ENCODE measurements around the gene SLU7. TPM values are rescaled to one million over a fixed set of nuclear protein-coding genes. Genes with fewer than 3 reads are reported as not detected.

The SLU7 gene
- total RNA-seq (2012; rRNA removed) (34.2 and 49.7 TPM in 2 replicates), polyA plus RNA-seq (2012; rRNA removed) (12.6 and 15.9 TPM in 2 replicates), Bru-seq, nascent RNA (percentile 73 among the genes with signal in this experiment), BruChase-seq, experiment 1, labeled RNA remaining after a 6-hour chase (percentile 77 among the genes with signal in this experiment), BruChase-seq, experiment 2, labeled RNA remaining after a 2-hour chase (percentile 78 among the genes with signal in this experiment)
- 3.2 TPM in 2 replicates for polyA plus RNA-seq (2012; cell fraction: cytosol; rRNA removed)
- polyA plus RNA-seq (2012; cell fraction: nucleus; rRNA removed; ENCODE audit: low replicate concordance), result 1.8 and 20.1 TPM in 2 replicates
- long read RNA-seq, partial matches to known transcripts, result 17 of 20 reads
- long read RNA-seq, other reads (novel, unspliced or antisense), result 1 of 20 reads

DNA sequence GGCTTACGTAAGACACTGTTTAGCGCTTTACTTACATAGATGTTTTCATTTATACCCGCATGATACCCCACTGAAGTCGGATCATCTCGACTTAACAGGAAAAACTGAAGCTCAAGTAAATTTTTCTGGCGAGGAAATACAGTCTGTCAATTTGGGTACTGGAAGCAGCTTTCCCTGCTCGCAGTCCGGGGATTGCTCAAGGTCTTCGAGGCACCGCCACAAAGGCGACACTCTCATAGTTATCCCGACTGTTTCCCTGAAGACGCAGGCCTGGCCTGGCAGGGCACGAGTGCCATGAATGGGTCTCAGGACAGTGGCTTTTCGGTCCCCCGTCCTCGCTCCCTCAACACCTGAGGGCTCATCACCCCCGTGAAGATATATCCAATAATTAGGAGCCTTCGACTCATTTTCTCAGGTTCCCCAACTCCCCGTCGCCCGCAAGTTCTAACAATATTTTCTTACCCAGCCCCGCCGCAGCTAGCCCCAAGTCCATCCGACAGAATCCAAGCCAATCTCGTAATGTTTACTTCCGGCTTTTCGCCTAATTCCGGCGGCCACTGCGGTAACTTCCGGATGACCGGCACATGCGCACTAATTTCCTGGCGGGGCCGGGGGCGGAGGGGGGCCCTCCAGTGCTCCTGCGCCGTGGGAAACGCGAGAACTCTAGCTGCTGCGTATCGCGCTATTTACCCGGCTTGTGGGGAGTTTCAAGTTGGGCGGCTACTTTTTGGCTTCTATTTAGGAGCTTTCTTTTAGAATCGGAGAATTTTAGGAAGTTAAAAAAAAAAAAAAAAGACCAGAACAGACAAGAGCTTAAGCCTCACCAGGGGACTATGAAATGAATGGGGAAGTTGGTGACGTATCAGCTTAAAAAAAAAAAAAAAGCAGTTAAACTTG lies at the start of gene SLU7:
Gene SLU7 (minus strand): TSS at position 521 of the 897 bp plus-strand sequence. CDS start 3,787 bp downstream, outside the sequence.
- intact Hi-C loops (cut with micrococcal nuclease) (no loop called here), in situ Hi-C loops (cut with MboI; ENCODE audit: low sequenced_read_pairs) (no loop called here), dilution Hi-C loops (cut with HindIII; ENCODE audit: low sequenced_read_pairs, unreplicated experiment) (no loop called here)
- Histone ChIP-seq H3K23ac (ENCODE audit: low read depth, low read length) (peak within 1 kb of the TSS; percentile 84), H3K27me3 (ENCODE audit: control insufficient read depth, insufficient read depth, low read length) (no peaks in the 10 kb centered on the region), H2BK5ac (ENCODE audit: low read depth, low read length, poor library complexity, severe bottlenecking) (peak within 1 kb of the TSS; percentile 83), H3K4me1 (ENCODE audit: control insufficient read depth, insufficient read depth, low read length) (peaks cover 7% of the 10 kb centered on the region), H4K91ac (ENCODE audit: insufficient read depth, low read depth, low read length) (peak within 1 kb of the TSS; percentile 46), H2AFZ (replicated peaks; ENCODE audit: low read length, poor library complexity) (peak within 1 kb of the TSS; percentile 82), H2AK9ac (replicated peaks; ENCODE audit: low read depth, low read length, poor library complexity) (peak within 1 kb of the TSS; percentile 77), H4K20me1 (ENCODE audit: insufficient read depth, low read length) (no peaks in the 10 kb centered on the region), H3K9me3 (ENCODE audit: control insufficient read depth, insufficient read depth, low read length) (no peaks in the 10 kb centered on the region), H2BK20ac (ENCODE audit: low read depth, low read length) (no peak within 1 kb of the TSS), H3K4me3 (ENCODE audit: insufficient read depth, low read depth, low read length) (peak within 1 kb of the TSS; percentile 87), H3K4me2 (ENCODE audit: low read depth, low read length) (peak within 1 kb of the TSS; percentile 89), H2BK120ac (ENCODE audit: low read depth, low read length) (peak within 1 kb of the TSS; percentile 55; the same call in 1 of the 2 replicates), H3K4ac (ENCODE audit: low read depth, low read length) (peak within 1 kb of the TSS; percentile 71), H3K14ac (replicated peaks; ENCODE audit: low read depth, low read length) (peak within 1 kb of the TSS; percentile 91), H3K79me1 (ENCODE audit: low read depth in 1 of 2, low read length in 2 of 2) (peaks cover 16 to 37% of the 10 kb centered on the region in 2 experiments), H2AK5ac (ENCODE audit: low read depth, low read length) (peak within 1 kb of the TSS; percentile 60), H3K9ac (ENCODE audit: low read depth, low read length) (peak within 1 kb of the TSS; percentile 93), H4K5ac (ENCODE audit: low read depth, low read length) (peak within 1 kb of the TSS; percentile 79), H3K9me1 (ENCODE audit: insufficient read depth, low read length) (peaks cover 6% of the 10 kb centered on the region; the same call in 1 of the 2 replicates), H3K56ac (ENCODE audit: extremely low read depth, insufficient read depth, low read length) (peak within 1 kb of the TSS; percentile 70), H3K27ac (ENCODE audit: insufficient read depth, low read length) (peak within 1 kb of the TSS; percentile 73), H3K36me3 (ENCODE audit: control insufficient read depth, insufficient read depth, low read length) (peaks cover 3% of the 10 kb centered on the region), H3K18ac (ENCODE audit: low read depth, low read length) (peak within 1 kb of the TSS; percentile 39), H2BK15ac (ENCODE audit: low read depth, low read length) (0 out of 3 replicates have a peak within 1 kb of the TSS, but pooled peaks have one; percentile 2), H4K8ac (ENCODE audit: low read depth in 2 of 2, low read length in 2 of 2) (peak within 1 kb of the TSS; percentile 77 to 96)
- WGBS, 2 experiments (ENCODE audit: extremely low coverage in 2 of 2, insufficient read length in 1 of 2), result 1% methylated on average over 25 of the region's 48 CpGs; no CpG with 5 or more reads in 1 of the 2 experiments
- ChIA-PET POLR2A (ENCODE audit: unreplicated experiment) (interaction anchor here (0.6 to 0.7 kb wide), 4 partner anchors 315 to 1408 kb away, joined by 4 to 9 read pairs (median 6); no protein-coding TSS in a partner anchor), CTCF (interaction anchor here (0.6 to 1.2 kb wide), 3 partner anchors 12 to 1130 kb away, joined by 3 to 6 read pairs (median 4); no protein-coding TSS in a partner anchor)
- ATAC-seq (ENCODE audit: low read depth) (peak; percentile 77), DNase-seq (peak; percentile 95)
- TSS peak; percentile 77 for BruUV-seq (replicated peaks)
- TF ChIP-seq, protein P1, sequence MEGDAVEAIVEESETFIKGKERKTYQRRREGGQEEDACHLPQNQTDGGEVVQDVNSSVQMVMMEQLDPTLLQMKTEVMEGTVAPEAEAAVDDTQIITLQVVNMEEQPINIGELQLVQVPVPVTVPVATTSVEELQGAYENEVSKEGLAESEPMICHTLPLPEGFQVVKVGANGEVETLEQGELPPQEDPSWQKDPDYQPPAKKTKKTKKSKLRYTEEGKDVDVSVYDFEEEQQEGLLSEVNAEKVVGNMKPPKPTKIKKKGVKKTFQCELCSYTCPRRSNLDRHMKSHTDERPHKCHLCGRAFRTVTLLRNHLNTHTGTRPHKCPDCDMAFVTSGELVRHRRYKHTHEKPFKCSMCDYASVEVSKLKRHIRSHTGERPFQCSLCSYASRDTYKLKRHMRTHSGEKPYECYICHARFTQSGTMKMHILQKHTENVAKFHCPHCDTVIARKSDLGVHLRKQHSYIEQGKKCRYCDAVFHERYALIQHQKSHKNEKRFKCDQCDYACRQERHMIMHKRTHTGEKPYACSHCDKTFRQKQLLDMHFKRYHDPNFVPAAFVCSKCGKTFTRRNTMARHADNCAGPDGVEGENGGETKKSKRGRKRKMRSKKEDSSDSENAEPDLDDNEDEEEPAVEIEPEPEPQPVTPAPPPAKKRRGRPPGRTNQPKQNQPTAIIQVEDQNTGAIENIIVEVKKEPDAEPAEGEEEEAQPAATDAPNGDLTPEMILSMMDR (conservative IDR thresholded peaks at IDR 0.05; ENCODE audit: low read depth, low read length), result no peak
- TF ChIP-seq POLR2A (IDR thresholded peaks at IDR 0.05; ENCODE audit: low read depth, low read length) (peak; percentile 93), FOS (IDR thresholded peaks at IDR 0.05; ENCODE audit: low read depth, low read length) (no peak), MXI1 (IDR thresholded peaks at IDR 0.05; ENCODE audit: borderline replicate concordance, low read depth, low read length) (no peak), MAZ (IDR thresholded peaks at IDR 0.05; ENCODE audit: borderline replicate concordance, low read depth, low read length) (peak; percentile 99)

All from IMR-90 (cell line).